ENCODE data around the gene PKHD1.

DNA sequence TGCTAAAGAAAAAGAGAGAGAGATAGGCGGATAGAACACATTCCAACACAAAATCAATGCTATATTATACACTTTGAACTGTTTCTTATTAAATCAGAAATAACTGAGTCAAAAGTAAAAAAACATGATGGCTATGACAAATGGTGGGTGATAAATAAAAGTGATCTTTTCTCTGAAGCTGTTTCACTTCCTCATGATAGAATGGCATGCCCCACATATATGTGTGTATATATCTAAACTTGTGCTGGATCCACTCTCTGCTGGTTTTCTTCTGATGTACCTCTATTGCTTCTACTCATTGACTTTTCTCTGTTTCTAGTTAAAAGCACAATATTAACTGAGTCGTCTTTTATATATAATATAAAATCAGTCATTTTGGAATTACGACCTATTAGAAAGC is 429.9 kb downstream of the PKHD1 start:
- TF ChIP-seq SIN3A (IDR thresholded peaks at IDR 0.05; ENCODE audit: borderline replicate concordance, low read depth, low read length) = no peak
- TF ChIP-seq, protein P1, sequence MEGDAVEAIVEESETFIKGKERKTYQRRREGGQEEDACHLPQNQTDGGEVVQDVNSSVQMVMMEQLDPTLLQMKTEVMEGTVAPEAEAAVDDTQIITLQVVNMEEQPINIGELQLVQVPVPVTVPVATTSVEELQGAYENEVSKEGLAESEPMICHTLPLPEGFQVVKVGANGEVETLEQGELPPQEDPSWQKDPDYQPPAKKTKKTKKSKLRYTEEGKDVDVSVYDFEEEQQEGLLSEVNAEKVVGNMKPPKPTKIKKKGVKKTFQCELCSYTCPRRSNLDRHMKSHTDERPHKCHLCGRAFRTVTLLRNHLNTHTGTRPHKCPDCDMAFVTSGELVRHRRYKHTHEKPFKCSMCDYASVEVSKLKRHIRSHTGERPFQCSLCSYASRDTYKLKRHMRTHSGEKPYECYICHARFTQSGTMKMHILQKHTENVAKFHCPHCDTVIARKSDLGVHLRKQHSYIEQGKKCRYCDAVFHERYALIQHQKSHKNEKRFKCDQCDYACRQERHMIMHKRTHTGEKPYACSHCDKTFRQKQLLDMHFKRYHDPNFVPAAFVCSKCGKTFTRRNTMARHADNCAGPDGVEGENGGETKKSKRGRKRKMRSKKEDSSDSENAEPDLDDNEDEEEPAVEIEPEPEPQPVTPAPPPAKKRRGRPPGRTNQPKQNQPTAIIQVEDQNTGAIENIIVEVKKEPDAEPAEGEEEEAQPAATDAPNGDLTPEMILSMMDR (IDR thresholded peaks at IDR 0.05) = no peak
- no peak for TF ChIP-seq YY1 (IDR thresholded peaks at IDR 0.05; ENCODE audit: low read depth)
- TF ChIP-seq FOXM1 (IDR thresholded peaks at IDR 0.05; ENCODE audit: low read depth) = no peak
- no peak for TF ChIP-seq EZH2phosphoT487 (IDR thresholded peaks at IDR 0.05; ENCODE audit: borderline replicate concordance, low read depth)
- no peak for TF ChIP-seq RAD21 (IDR thresholded peaks at IDR 0.05; ENCODE audit: low read length)
- no peak for TF ChIP-seq GATA2 (CRISPR knock-in tag; IDR thresholded peaks at IDR 0.05)
- TF ChIP-seq, protein P2, sequence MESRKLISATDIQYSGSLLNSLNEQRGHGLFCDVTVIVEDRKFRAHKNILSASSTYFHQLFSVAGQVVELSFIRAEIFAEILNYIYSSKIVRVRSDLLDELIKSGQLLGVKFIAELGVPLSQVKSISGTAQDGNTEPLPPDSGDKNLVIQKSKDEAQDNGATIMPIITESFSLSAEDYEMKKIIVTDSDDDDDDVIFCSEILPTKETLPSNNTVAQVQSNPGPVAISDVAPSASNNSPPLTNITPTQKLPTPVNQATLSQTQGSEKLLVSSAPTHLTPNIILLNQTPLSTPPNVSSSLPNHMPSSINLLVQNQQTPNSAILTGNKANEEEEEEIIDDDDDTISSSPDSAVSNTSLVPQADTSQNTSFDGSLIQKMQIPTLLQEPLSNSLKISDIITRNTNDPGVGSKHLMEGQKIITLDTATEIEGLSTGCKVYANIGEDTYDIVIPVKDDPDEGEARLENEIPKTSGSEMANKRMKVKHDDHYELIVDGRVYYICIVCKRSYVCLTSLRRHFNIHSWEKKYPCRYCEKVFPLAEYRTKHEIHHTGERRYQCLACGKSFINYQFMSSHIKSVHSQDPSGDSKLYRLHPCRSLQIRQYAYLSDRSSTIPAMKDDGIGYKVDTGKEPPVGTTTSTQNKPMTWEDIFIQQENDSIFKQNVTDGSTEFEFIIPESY (IDR thresholded peaks at IDR 0.05; ENCODE audit: borderline replicate concordance, low read depth) = no peak
- no peak for TF ChIP-seq GABPA (IDR thresholded peaks at IDR 0.05; ENCODE audit: low read depth)
- TF ChIP-seq, protein P3, sequence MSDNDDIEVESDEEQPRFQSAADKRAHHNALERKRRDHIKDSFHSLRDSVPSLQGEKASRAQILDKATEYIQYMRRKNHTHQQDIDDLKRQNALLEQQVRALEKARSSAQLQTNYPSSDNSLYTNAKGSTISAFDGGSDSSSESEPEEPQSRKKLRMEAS (IDR thresholded peaks at IDR 0.05; ENCODE audit: low read depth) = no peak
- TF ChIP-seq, protein P4, sequence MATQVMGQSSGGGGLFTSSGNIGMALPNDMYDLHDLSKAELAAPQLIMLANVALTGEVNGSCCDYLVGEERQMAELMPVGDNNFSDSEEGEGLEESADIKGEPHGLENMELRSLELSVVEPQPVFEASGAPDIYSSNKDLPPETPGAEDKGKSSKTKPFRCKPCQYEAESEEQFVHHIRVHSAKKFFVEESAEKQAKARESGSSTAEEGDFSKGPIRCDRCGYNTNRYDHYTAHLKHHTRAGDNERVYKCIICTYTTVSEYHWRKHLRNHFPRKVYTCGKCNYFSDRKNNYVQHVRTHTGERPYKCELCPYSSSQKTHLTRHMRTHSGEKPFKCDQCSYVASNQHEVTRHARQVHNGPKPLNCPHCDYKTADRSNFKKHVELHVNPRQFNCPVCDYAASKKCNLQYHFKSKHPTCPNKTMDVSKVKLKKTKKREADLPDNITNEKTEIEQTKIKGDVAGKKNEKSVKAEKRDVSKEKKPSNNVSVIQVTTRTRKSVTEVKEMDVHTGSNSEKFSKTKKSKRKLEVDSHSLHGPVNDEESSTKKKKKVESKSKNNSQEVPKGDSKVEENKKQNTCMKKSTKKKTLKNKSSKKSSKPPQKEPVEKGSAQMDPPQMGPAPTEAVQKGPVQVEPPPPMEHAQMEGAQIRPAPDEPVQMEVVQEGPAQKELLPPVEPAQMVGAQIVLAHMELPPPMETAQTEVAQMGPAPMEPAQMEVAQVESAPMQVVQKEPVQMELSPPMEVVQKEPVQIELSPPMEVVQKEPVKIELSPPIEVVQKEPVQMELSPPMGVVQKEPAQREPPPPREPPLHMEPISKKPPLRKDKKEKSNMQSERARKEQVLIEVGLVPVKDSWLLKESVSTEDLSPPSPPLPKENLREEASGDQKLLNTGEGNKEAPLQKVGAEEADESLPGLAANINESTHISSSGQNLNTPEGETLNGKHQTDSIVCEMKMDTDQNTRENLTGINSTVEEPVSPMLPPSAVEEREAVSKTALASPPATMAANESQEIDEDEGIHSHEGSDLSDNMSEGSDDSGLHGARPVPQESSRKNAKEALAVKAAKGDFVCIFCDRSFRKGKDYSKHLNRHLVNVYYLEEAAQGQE (IDR thresholded peaks at IDR 0.05; ENCODE audit: low read depth, low read length) = no peak
- no peak for TF ChIP-seq EP300 (IDR thresholded peaks at IDR 0.05; ENCODE audit: borderline replicate concordance in 1 of 2, low read depth in 1 of 2, low read length in 1 of 2)
- TF ChIP-seq, protein P5, sequence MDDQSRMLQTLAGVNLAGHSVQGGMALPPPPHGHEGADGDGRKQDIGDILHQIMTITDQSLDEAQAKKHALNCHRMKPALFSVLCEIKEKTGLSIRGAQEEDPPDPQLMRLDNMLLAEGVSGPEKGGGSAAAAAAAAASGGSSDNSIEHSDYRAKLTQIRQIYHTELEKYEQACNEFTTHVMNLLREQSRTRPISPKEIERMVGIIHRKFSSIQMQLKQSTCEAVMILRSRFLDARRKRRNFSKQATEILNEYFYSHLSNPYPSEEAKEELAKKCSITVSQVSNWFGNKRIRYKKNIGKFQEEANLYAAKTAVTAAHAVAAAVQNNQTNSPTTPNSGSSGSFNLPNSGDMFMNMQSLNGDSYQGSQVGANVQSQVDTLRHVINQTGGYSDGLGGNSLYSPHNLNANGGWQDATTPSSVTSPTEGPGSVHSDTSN (IDR thresholded peaks at IDR 0.05) = no peak

Measured in SK-N-SH (cell line).